Measurements from ENCODE around the gene FBXO2.

Gene FBXO2

DNA sequence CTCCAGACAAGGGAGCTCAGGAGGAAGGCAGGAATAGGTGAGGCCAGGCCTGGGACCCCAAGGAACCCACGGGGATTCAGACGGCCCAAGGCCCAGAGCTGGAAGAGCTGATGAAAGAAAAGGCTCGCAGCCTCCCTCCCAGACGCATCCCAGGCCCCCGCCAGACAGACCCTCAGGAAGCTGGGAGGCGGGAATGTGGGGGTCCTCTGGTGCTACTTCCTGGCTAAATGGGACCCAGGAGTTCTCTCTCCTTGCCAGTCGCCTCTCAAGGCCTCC is 430 bp downstream of the FBXO2 start:
- TF ChIP-seq, protein P1, sequence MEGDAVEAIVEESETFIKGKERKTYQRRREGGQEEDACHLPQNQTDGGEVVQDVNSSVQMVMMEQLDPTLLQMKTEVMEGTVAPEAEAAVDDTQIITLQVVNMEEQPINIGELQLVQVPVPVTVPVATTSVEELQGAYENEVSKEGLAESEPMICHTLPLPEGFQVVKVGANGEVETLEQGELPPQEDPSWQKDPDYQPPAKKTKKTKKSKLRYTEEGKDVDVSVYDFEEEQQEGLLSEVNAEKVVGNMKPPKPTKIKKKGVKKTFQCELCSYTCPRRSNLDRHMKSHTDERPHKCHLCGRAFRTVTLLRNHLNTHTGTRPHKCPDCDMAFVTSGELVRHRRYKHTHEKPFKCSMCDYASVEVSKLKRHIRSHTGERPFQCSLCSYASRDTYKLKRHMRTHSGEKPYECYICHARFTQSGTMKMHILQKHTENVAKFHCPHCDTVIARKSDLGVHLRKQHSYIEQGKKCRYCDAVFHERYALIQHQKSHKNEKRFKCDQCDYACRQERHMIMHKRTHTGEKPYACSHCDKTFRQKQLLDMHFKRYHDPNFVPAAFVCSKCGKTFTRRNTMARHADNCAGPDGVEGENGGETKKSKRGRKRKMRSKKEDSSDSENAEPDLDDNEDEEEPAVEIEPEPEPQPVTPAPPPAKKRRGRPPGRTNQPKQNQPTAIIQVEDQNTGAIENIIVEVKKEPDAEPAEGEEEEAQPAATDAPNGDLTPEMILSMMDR (IDR thresholded peaks at IDR 0.05; ENCODE audit: control insufficient read depth, extremely low read depth, insufficient read depth): no peak
- DNase-seq (ENCODE audit: low read depth): no peak
- H3K4me3 ChIP-seq (ENCODE audit: low read depth, low read length): no peak overlapping the region

- no peak overlapping the region for H3K4me3 ChIP-seq (ENCODE audit: low read depth, low read length)
- no peak for DNase-seq (ENCODE audit: low read depth)
- TF ChIP-seq, protein P1 (IDR thresholded peaks at IDR 0.05; ENCODE audit: control insufficient read depth, extremely low read depth, insufficient read depth): no peak
Measured at GRCh38 chr1:11653101-11653860, 948 bp downstream of the FBXO2 start.

DNA sequence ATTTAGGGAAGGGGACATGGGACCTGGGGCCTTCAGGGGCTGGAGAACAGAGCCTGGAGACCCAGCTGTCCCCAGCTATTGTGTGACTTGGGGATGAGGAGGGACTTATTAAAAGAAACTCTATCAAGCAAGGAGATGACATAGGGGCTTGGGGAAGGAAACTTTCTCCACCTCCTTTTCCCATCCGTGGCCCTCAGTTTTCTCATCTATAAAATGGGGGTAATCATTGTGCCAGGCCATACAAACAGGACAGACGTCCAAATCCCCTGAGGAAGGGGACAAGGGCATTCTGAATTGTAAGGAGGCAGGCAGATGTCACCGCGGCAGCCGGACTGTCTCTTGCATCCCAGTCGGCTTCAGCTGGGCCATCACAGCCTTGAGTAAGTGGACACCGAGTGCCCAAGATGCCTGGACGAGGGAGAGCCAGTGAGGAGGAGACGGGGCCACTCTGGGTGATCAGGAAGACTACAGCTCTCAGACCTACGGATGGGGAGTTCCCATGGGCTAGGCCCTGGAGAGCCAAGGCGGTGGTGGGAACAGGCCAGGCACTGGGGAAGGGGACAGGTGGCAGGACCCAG is 1.9 kb downstream of the FBXO2 start:
- DNase-seq (ENCODE audit: low read depth): no peak
- TF ChIP-seq, protein P1 (IDR thresholded peaks at IDR 0.05; ENCODE audit: control insufficient read depth, extremely low read depth, insufficient read depth): no peak
- H3K4me3 ChIP-seq (ENCODE audit: low read depth, low read length): no peak overlapping the region

DNA sequence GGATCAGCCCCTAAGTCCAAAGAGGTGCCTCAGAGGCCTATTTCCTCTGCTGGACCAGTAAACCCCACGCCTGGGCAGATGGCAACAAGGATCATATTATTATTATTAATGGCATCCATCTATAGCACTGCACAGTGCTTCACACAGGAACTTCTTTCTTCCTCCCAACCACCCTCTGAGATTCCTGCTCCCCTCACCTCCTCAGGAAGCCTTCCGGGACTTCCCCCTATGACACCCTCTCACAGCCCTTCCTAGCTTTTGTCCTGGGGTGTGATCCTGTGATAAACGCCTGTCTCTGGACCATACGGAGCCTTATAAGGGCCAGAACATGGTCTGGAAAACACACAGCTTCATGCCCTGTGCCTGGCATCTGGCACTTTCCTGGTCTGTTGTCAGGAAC is 3.2 kb downstream of the FBXO2 start:
- no peak overlapping the region for H3K4me3 ChIP-seq (ENCODE audit: low read depth, low read length)
- DNase-seq (ENCODE audit: low read depth): no peak
- TF ChIP-seq, protein P1 (IDR thresholded peaks at IDR 0.05; ENCODE audit: control insufficient read depth, extremely low read depth, insufficient read depth): no peak

DNA sequence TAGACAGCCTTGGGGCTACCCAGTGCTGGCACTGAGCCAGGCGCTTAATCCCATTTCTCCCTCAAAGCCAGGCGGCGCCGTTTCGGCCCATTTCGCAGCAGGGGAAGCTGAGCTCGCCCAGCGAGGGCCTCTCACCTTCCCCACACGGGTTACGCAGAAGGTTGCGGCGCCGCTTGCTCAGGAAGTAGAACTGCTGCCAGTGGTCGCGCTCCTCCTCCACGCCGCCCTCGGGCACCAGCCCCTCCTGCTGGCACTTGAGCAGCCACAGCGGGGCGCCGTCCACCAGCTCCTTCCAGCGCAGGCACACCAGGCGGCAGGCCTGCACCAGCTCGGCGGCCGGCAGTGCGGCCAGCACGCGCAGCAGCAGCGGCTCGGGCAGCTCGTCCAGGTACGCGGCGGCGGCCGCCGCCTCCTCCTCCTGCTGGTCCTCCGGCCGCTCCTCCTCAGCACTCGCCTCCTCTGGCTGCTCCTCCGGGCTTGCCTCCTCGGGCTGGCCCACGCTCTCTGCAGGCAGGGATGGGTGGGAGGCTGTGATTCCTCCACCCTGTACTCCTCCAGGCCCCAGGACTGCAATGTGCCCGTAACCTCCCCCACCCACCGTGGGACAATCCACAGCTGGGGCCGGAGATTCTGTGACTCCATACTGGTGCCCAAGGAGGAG is 3.8 kb downstream of the FBXO2 start:
- H3K4me3 ChIP-seq (ENCODE audit: low read depth, low read length): no peak overlapping the region
- TF ChIP-seq, protein P1 (IDR thresholded peaks at IDR 0.05; ENCODE audit: control insufficient read depth, extremely low read depth, insufficient read depth): peak; percentile 22; the same call in 1 of the 2 replicates
- no peak for DNase-seq (ENCODE audit: low read depth)

GRCh38 chr1:11649624-11650330 is 4.5 kb downstream of the FBXO2 start:
- TF ChIP-seq, protein P1 (IDR thresholded peaks at IDR 0.05; ENCODE audit: control insufficient read depth, extremely low read depth, insufficient read depth): no peak
- H3K4me3 ChIP-seq (ENCODE audit: low read depth, low read length): no peak overlapping the region
- no peak for DNase-seq (ENCODE audit: low read depth)

All from LNCaP clone FGC (cell line).